HG03521 (cell line): Measurements from ENCODE around the gene ATP1A4.
"Not testable (repeated sequence)": the region's sequence is repeated elsewhere in the genome, so short reads cannot be mapped to it uniquely, and the experiment has no call there.

ENCODE experiments used
- ATAC-seq: cut with Tn5 transposase; IDR thresholded peaks from one replicate; pipeline ENCODE4 v1.9.1; 2021; ENCODE audit warnings: mild to moderate bottlenecking, moderate library complexity; ENCODE audit not compliant: unreplicated experiment

The ATP1A4 gene

GRCh38 chr1:160151303-160151702 is at the start of gene ATP1A4:
Gene ATP1A4 (plus strand): TSS chr1:160151603. CDS start chr1:160152041, 438 bp downstream.
- no peak for ATAC-seq

- ATAC-seq, result no peak
Observed at GRCh38 chr1:160101717-160102522, 49.5 kb upstream of the ATP1A4 start.

GRCh38 chr1:160103658-160104408 is 47.6 kb upstream of the ATP1A4 start:
- ATAC-seq, result no peak

- no peak for ATAC-seq
Observed at GRCh38 chr1:160104486-160104885, 46.9 kb upstream of the ATP1A4 start.

GRCh38 chr1:160105155-160105554 is 46.2 kb upstream of the ATP1A4 start:
- no peak for ATAC-seq

GRCh38 chr1:160107512-160107911 is 43.9 kb upstream of the ATP1A4 start:
- no peak for ATAC-seq

GRCh38 chr1:160108888-160109662 is 42.3 kb upstream of the ATP1A4 start:
- ATAC-seq, result no peak

GRCh38 chr1:160109686-160110085 is 41.7 kb upstream of the ATP1A4 start:
- no peak for ATAC-seq

- not testable (repeated sequence) for ATAC-seq
Observed at GRCh38 chr1:160111462-160111861, 39.9 kb upstream of the ATP1A4 start.

- ATAC-seq, result no peak
Observed at GRCh38 chr1:160112357-160112756, 39.0 kb upstream of the ATP1A4 start.

- no peak for ATAC-seq
Observed at GRCh38 chr1:160113407-160113806, 38.0 kb upstream of the ATP1A4 start.

GRCh38 chr1:160114085-160114484 is 37.3 kb upstream of the ATP1A4 start:
- ATAC-seq, result no peak

- ATAC-seq, result no peak
Observed at GRCh38 chr1:160115545-160116282, 35.7 kb upstream of the ATP1A4 start, which contains the start of gene ATP1A2. Gene ATP1A2 (plus strand): TSS chr1:160115759. CDS start chr1:160115862, 103 bp downstream.

GRCh38 chr1:160116283-160117147 is 34.9 kb upstream of the ATP1A4 start:
- ATAC-seq, result no peak

- ATAC-seq, result no peak
Observed at GRCh38 chr1:160117300-160117699, 34.1 kb upstream of the ATP1A4 start.

- no peak for ATAC-seq
Observed at GRCh38 chr1:160117709-160118183, 33.7 kb upstream of the ATP1A4 start.

GRCh38 chr1:160118928-160119327 is 32.5 kb upstream of the ATP1A4 start:
- no peak for ATAC-seq

- no peak for ATAC-seq
Observed at GRCh38 chr1:160120797-160121196, 30.6 kb upstream of the ATP1A4 start.

- no peak for ATAC-seq
Observed at GRCh38 chr1:160121388-160121787, 30.0 kb upstream of the ATP1A4 start.
